Mononuclear cell (primary cell): ENCODE results near the gene UBALD1. TPM values are rescaled to one million over a fixed set of nuclear protein-coding genes. Genes with fewer than 3 reads are reported as not detected.
A peak's percentile ranks its signal among the peaks of the same experiment; 100 is the strongest.

ENCODE experiments used
- H3K27me3 ChIP-seq: 2 replicates; pipeline ENCODE4 v1.6.0; 2011; ENCODE audit warnings: low read length, control low read depth; ENCODE audit not compliant: insufficient read depth
- H3K4me1 ChIP-seq: 2 replicates; pipeline ENCODE4 v1.5.1; 2011; ENCODE audit warnings: mild to moderate bottlenecking, low read length, control low read depth; ENCODE audit not compliant: insufficient read depth
- H3K4me3 ChIP-seq: 2 replicates; pipeline ENCODE4 v1.5.1; 2011; ENCODE audit warnings: mild to moderate bottlenecking, low read length, moderate library complexity
- H3K9me3 ChIP-seq: 2 replicates; pipeline ENCODE4 v1.5.1; 2011; ENCODE audit warnings: low read depth, mild to moderate bottlenecking, control low read depth, low read length
- total RNA-seq: library from RNA; depleted of rRNA; stranded (reverse); fragments of >200 nt; gene quantifications from one replicate; pipeline ENCODE4 v1.2.3, GENCODE V29; 2012

UBALD1 gene
- total RNA-seq, 1 donor = 7.9 TPM

DNA sequence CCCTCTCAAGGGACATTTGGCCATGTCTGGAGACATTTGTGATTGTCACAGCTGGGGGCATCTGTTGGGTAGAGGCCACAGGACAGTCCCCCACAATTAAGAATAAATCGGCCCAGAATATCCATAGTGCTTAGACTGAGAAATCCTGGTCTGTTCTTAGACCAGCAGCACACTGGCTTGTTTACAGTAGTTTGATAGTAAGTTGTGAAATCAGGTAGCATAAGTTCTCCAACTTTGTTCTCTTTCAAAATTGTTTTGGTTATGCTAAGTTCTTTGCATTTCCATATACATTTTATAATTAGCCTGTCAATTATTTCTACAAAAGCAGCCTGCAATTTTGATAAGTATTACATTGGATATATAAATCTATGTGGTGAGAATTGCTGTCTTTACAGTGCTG lies 16.8 kb upstream of the UBALD1 start:
- H3K9me3 ChIP-seq = no peaks in the 10 kb centered on the region
- no peak overlapping the region for H3K4me3 ChIP-seq
- peaks cover 32% of the 10 kb centered on the region for H3K4me1 ChIP-seq
- no peaks in the 10 kb centered on the region for H3K27me3 ChIP-seq

DNA sequence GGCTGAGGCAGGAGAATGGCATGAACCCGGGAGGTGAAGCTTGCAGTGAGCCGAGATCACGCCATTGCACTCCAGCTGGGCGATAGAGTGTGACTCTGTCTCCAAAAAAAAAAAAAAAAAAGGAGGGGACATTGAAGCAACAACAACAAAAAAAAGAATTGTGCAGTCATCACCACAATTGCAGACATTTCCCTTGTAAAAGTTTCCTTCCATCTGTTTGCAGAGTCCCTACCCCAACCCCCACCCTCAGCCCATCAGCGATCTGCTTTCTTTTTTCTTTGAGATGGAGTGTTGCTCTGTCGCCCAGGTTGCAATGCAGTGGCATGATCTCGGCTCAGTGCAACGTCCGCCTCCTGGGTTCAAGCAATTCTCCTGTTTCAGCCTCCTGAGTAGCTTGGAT lies 13.6 kb upstream of the UBALD1 start:
- Histone ChIP-seq H3K4me1 (peaks cover 46% of the 10 kb centered on the region), H3K27me3 (no peaks in the 10 kb centered on the region), H3K4me3 (peak overlapping the region; percentile 18), H3K9me3 (no peaks in the 10 kb centered on the region)

DNA sequence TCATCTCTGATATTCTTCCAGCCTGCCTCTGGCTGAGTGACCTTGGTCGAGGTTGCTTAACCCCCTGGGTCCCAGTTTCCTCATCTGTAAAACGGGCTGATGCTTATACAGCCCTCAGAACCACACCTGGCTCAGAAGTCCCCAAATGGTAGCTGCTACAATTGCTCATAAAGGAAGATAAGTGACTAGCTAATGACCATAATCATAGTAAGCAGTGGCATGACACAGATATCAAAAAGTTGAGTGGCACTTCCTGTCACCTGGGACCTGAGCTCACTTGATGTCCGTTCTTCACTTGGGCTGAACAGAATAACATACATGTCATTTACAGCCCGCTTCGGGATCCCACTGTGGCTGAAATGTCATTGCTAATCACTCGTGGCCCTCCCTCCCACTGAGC lies 11.7 kb upstream of the UBALD1 start:
- peaks cover 50% of the 10 kb centered on the region for H3K4me1 ChIP-seq
- H3K27me3 ChIP-seq = no peaks in the 10 kb centered on the region
- H3K4me3 ChIP-seq = no peak overlapping the region
- no peaks in the 10 kb centered on the region for H3K9me3 ChIP-seq

DNA sequence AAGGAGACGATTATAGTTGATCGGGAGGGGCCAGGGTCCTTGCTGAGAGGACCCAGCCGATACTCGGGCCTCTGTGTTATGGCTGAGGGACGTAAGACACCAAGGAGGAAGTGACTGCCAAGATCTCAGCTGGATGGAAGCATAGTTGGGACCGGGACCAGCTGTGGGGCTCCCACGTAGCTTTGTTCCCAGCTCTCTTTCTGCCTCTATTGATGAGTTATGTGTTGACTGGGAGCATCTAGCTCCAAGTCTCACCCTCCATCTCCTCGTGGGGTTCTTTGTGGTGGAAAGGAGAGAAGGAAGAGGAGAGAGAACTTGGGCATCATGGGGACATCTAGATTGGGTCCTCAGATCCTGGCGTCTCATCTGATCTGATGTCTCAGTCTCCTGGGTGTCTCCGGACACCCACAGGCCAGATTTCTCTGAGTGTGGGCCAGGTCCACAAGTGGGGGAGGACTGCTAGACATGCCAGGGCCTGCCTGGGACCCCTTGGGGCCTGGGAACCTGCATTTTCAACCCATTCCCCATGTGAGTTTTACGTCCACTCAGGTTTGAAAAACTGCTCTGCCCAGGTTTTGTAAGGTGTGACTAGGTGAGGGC lies 11.0 kb upstream of the UBALD1 start:
- Histone ChIP-seq H3K9me3 (no peaks in the 10 kb centered on the region), H3K27me3 (no peaks in the 10 kb centered on the region), H3K4me1 (peaks cover 43% of the 10 kb centered on the region), H3K4me3 (peak overlapping the region; percentile 88)

DNA sequence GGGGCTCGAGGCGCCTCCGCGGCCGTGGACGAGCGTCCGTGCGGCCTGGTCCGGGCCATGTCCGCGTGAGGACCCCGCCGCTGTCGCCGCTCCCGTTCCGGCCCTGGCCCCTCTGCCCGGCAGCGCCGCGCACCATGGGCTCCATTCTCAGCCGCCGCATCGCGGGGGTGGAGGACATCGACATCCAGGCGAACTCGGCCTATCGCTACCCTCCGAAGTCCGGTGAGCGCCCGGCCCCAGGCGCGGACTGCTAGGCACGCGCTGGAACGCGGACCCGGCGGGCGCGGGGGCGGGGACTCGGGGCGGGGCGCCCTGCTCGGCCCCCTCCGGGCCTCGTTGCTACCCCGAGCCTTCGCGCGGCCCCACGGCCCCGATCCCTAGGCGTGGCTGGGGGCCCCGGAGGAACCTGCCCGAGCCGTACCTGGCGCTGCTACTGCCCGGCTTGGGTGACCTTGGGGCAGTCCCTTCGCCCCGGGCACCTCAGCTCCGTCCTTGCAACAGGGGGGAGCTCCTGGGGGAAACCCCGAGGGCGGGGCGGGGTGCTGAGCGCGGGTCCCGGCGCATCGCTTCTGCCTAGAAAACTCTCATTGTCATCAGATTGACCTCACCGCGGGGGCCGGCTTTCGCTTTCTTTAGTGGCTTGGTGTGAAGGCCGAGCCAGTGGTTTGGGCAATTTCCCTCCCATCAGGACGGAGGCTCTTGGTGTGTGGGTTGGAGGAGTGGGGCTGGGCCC lies 10.3 kb upstream of the UBALD1 start:
- Histone ChIP-seq H3K4me1 (peaks cover 43% of the 10 kb centered on the region), H3K4me3 (peak overlapping the region; percentile 88)

DNA sequence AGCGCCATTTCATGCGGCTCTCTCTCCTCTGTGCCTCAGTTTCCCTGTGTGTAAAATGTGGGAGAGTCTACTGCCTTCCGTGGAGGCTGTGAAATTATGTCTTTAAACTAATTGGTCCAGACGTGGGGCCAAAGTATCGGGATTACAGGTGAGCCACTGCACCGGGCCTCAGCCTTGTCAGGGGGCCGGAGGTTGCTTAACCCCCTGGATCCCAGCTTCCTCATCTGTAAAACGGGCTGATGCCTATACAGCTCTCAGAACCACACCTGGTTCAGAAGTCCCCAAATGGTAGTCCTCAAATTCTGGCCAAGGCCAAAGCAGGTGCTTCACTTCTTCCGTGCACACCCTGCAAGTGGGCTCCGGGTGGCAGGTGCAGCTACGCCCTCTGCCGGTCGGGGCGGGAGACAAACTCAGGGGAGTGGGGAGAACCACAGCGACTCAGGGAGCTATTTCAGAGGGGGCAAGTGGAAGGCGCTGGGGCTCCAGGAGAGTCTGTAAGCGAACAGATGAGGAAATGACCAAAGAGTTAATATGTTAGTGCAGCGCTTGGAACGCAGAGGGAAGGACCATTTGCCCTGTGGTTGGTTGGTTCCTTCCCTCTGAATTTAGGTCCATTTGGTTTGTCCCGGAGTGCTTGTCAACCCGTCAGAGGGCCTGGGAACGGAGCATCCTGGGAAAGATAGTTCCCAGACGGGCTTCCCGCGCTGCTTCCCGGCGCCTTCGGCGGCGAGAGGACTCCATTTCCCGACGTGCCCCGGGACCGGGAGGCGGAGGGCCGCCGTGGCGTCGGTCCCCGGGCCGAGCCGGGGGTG lies 9.5 kb upstream of the UBALD1 start, which contains the start of gene MGRN1:
TSS of gene MGRN1 (plus strand) at position 812 of the 812 bp plus-strand sequence. CDS start 135 bp downstream, outside the sequence.
- H3K4me3 ChIP-seq = peak within 1 kb of the TSS; percentile 88
- peaks cover 43% of the 10 kb centered on the region for H3K4me1 ChIP-seq
- H3K9me3 ChIP-seq = no peaks in the 10 kb centered on the region

More for the DNA sequence above, 10.3 kb upstream of the UBALD1 start:
- Histone ChIP-seq H3K9me3 (no peaks in the 10 kb centered on the region), H3K27me3 (no peaks in the 10 kb centered on the region)

DNA sequence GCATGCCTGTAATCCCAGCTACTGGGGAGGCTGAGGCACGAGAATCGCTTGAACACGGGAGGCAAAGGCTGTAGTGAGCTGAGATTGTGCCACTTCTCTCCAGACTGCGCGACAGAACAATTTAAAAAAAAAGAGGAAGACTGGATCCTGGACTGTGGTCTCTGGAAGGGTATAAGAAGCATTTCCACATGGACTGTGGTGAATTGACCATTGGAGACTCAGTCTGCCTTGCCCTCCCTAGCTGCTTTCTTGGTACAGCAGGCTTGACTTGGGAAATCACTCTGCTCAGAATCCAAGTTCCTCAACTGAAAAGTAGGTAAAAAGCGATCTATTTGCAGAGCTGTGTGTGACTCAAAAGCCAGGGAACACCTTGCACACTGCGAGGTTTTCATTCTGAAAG lies 8.9 kb upstream of the UBALD1 start:
- no peaks in the 10 kb centered on the region for H3K27me3 ChIP-seq
- no peaks in the 10 kb centered on the region for H3K9me3 ChIP-seq
- H3K4me3 ChIP-seq = no peak overlapping the region
- H3K4me1 ChIP-seq = peaks cover 40% of the 10 kb centered on the region

More for the DNA sequence above, 9.5 kb upstream of the UBALD1 start, which contains the start of gene MGRN1:
- H3K27me3 ChIP-seq = no peaks in the 10 kb centered on the region

DNA sequence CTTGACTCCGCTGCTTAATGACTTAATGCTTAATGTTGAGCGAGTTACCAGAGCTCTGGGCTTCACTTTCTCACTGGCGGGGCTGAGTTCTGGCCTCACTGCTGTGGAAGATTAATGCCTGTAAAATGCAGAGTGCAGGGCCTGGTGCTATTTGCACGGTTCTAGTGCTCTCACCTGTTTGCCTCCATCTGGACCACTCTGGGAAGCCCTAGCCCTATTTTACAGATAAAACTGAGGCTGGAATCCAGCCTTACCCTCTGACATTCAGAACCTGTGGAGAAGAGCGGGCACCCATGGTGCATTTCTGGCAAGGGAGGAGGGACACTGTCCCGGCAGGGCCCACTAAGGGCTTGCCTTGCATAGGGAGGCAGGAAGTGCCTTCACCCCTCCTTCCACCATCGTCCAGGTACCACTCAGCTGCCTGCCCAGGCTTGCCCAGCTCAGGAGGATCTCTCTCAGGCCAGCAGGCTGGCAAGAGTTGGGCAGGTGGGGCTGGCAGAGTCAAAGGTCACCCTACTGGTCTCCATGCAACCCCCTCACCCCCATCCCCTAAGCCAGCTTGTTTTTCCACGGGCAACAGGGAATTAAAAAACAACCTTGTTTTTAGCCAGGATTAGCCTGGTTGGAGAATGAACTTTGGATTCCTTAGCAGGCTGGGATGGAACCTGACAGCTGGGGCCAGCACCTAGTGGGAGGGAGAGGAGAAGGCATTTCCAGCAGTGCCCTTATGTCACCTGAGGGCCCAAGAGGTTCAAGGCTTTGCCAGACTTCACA lies 4.1 kb upstream of the UBALD1 start:
- Histone ChIP-seq H3K9me3 (no peaks in the 10 kb centered on the region), H3K27me3 (no peaks in the 10 kb centered on the region), H3K4me1 (peaks cover 34% of the 10 kb centered on the region), H3K4me3 (no peak overlapping the region)

DNA sequence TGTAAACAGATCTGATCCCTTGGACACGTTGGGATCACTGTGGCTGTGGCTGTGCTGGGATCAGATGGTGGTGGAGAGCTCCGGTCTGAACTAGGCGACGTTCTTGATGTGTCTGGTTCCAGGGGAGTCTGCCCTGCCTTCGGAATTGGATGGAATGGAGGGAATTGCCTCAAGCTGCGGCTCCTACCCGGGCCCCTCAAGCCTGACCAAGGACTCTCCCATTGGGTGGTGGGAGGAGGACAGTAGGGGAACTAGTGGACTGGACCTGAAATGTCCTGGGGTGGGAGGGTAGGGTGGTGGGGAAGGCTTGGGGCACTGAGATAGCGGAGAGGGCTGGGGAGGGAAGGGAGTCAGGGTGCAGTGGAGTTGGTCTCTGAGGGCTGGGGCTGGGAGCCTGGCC lies 3.2 kb upstream of the UBALD1 start:
- H3K4me3 ChIP-seq = no peak overlapping the region
- H3K27me3 ChIP-seq = no peaks in the 10 kb centered on the region
- H3K4me1 ChIP-seq = peaks cover 34% of the 10 kb centered on the region
- H3K9me3 ChIP-seq = no peaks in the 10 kb centered on the region

DNA sequence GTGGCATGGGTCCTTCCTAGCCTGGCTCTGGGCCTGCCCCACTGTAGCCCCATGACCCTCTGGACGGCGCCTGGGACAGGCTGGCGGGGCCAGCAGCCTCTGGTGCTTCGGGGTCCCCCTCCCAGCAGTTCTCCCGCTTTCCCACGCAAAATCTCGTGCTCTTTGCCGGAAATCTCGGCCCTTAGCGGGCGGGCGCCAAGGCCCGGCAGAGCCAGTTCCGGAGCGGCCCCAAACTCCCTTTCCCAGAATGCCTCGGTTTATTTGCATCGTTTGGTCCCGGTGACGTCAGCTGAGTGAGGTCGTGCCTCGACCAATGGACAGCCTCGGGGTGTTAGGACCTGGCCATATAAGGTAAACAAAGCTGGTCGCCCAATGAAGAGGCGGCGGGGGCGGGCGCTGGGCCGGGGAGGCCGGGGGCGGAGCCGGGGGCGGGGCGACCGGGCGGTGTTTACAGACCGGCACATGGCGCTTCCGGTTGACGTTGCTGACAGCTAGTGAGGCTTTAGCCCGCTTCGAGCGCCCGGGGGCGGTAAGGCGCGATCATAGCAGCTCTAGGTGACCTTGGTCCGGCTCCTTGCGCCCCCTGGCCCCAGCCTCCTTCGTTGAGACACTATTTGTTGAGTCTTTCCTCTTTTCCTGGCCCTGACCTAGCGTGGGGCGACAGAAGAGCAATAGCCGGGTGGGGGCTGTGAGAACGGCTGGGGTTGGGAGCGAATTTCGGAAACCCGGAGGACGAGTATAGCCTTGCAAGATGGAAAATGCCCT lies 1.5 kb upstream of the UBALD1 start:
- Histone ChIP-seq H3K9me3 (no peaks in the 10 kb centered on the region), H3K4me3 (peak overlapping the region; percentile 39), H3K4me1 (peaks cover 50% of the 10 kb centered on the region), H3K27me3 (no peaks in the 10 kb centered on the region)

DNA sequence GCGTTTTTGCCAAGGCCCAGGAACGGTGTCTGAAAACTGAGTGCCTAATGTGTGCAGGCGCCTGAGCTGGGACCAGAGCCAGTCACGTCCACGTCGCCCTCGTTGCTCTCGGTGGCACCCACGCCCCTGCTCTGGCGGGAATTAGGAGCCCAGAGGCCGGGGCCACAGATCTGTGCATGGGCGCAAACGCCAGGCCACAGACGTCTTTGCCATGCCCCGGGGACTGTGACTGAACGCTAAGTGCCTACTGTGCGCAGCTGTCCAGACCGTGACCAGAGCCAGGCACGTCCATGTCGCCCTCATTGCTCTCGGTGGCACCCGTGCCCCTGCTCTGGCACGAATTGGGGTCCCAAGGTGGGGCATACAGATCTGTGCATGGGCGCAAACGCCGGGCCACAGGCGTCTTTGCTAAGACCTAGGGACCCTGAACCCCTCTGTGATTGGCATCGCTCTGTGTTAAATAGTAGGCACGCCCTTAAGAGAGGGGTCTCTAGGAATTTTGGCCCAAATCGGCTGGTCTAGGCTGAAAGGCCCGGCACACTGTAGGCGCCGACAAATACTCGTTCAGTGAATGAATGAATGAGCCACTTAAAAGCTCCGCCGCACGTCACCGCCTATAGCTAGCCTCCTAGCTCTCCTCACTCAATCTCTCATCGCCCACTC lies 827 bp upstream of the UBALD1 start:
- H3K4me3 ChIP-seq = peak overlapping the region; percentile 79
- H3K27me3 ChIP-seq = no peaks in the 10 kb centered on the region
- peaks cover 50% of the 10 kb centered on the region for H3K4me1 ChIP-seq
- H3K9me3 ChIP-seq = no peaks in the 10 kb centered on the region

DNA sequence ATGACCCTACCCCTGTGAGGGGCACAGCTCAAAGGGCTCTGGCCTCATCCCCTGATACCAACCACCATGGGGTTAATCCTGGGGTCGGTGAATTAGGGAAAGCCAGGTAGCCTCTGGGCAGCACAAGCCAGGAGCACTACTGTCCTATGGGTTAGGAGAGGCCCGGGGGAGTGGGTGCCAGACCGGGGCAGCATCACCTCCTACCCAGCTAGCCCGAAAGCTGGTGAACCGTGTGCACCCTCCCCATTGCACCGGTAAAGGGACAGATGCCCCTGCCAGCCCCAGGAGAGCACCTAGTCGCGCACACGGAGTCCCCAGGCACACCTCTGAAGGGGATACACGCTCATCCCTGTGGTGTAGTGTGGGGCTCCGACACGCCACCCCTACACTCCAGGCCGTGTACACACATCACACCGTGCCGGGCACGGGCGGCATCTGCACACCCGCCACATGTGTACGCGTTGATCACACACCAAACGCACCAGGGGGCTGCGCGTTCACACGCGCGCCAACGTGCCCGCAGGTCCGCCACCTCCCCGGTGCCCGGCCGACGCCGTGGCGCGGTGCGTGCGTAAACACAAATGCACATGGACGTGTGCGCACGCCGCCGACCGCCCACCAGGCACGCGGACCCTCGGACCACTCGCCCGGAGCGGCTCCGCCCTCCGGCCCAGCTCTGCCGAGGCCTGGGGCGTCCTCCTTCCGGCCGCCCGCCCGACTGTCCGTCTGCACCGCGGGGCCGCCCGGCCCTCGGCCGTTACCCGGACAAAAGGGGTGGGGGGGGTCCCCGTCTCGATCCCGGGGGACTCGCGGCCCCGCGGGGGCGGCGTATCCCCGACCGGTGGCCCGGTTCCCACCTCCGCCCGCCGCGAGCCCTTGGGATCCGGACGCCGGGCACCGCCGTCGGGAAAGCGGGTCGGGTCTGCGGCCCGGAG lies 785 bp downstream of the UBALD1 start:
- no peaks in the 10 kb centered on the region for H3K9me3 ChIP-seq
- H3K27me3 ChIP-seq = no peaks in the 10 kb centered on the region
- peaks cover 50% of the 10 kb centered on the region for H3K4me1 ChIP-seq
- peak overlapping the region; percentile 79 for H3K4me3 ChIP-seq
